Adipocyte (in vitro differentiated cells): ENCODE results near the gene FIBCD1.

ENCODE experiments used
- DNase-seq: peaks from one replicate; pipeline ENCODE4 v3.0.0-alpha.2; 2015; ENCODE audit warnings: low read depth
- H3K27me3 ChIP-seq: replicated peaks from 2 replicates; pipeline ENCODE4 v1.7.0; 2013; ENCODE audit warnings: mild to moderate bottlenecking, low read length, moderate library complexity; ENCODE audit not compliant: control insufficient read depth, insufficient read depth
- H3K36me3 ChIP-seq: 2 replicates; pipeline ENCODE4 v1.7.0; 2013; ENCODE audit warnings: low read length, mild to moderate bottlenecking, moderate library complexity; ENCODE audit not compliant: control insufficient read depth, insufficient read depth, severe bottlenecking
- H3K4me1 ChIP-seq: 2 replicates; pipeline ENCODE4 v1.7.0; 2013; ENCODE audit warnings: mild to moderate bottlenecking, low read length, moderate library complexity; ENCODE audit not compliant: control insufficient read depth, insufficient read depth
- H3K4me3 ChIP-seq: 2 replicates; pipeline ENCODE4 v1.7.0; 2013; ENCODE audit warnings: mild to moderate bottlenecking, low read length, moderate library complexity
- H3K9ac ChIP-seq: 2 replicates; pipeline ENCODE4 v1.7.0; 2013; ENCODE audit warnings: mild to moderate bottlenecking, low read length, moderate library complexity
- H3K9me3 ChIP-seq: 2 replicates; pipeline ENCODE4 v1.7.0; 2013; ENCODE audit warnings: mild to moderate bottlenecking, low read length, moderate library complexity; ENCODE audit not compliant: control insufficient read depth

Gene FIBCD1

GRCh38 chr9:130981756-130982137 is 42.7 kb upstream of the FIBCD1 start:
- H3K4me1 ChIP-seq: no peaks in the 10 kb centered on the region
- H3K9ac ChIP-seq: no peak overlapping the region
- DNase-seq: no peak
- H3K9me3 ChIP-seq: no peaks in the 10 kb centered on the region
- H3K27me3 ChIP-seq: peaks cover 58% of the 10 kb centered on the region
- no peaks in the 10 kb centered on the region for H3K36me3 ChIP-seq
- H3K4me3 ChIP-seq: no peak overlapping the region

GRCh38 chr9:130981002-130981755 is 42.1 kb upstream of the FIBCD1 start:
- no peak for DNase-seq
- no peaks in the 10 kb centered on the region for H3K4me1 ChIP-seq
- no peaks in the 10 kb centered on the region for H3K36me3 ChIP-seq
- peaks cover 57% of the 10 kb centered on the region for H3K27me3 ChIP-seq
- H3K9me3 ChIP-seq: no peaks in the 10 kb centered on the region
- no peak overlapping the region for H3K9ac ChIP-seq
- H3K4me3 ChIP-seq: no peak overlapping the region

GRCh38 chr9:130980526-130980925 is 41.5 kb upstream of the FIBCD1 start:
- Histone ChIP-seq H3K4me3 (no peak overlapping the region), H3K27me3 (peaks cover 59% of the 10 kb centered on the region), H3K9me3 (no peaks in the 10 kb centered on the region), H3K4me1 (no peaks in the 10 kb centered on the region), H3K9ac (no peak overlapping the region), H3K36me3 (no peaks in the 10 kb centered on the region)
- no peak for DNase-seq

- H3K4me1 ChIP-seq: no peaks in the 10 kb centered on the region
These were observed 40.7 kb upstream of the FIBCD1 start for GRCh38 chr9:130979591-130980385.

GRCh38 chr9:130977811-130978221 is 38.8 kb upstream of the FIBCD1 start:
- Histone ChIP-seq H3K9ac (no peak overlapping the region), H3K27me3 (peaks cover 69% of the 10 kb centered on the region), H3K9me3 (no peaks in the 10 kb centered on the region), H3K4me1 (no peaks in the 10 kb centered on the region), H3K36me3 (no peaks in the 10 kb centered on the region), H3K4me3 (no peak overlapping the region)
- DNase-seq: no peak

More at GRCh38 chr9:130979591-130980385, 40.7 kb upstream of the FIBCD1 start:
- no peak overlapping the region for H3K4me3 ChIP-seq
- peaks cover 62% of the 10 kb centered on the region for H3K27me3 ChIP-seq
- no peak for DNase-seq
- H3K9me3 ChIP-seq: no peaks in the 10 kb centered on the region
- no peaks in the 10 kb centered on the region for H3K36me3 ChIP-seq
- H3K9ac ChIP-seq: no peak overlapping the region

- Histone ChIP-seq H3K4me1 (no peaks in the 10 kb centered on the region), H3K36me3 (no peaks in the 10 kb centered on the region), H3K4me3 (no peak overlapping the region), H3K27me3 (peaks cover 74% of the 10 kb centered on the region), H3K9ac (no peak overlapping the region), H3K9me3 (no peaks in the 10 kb centered on the region)
- DNase-seq: no peak
These were observed 37.1 kb upstream of the FIBCD1 start for GRCh38 chr9:130975932-130976841.

- Histone ChIP-seq H3K27me3 (peaks cover 68% of the 10 kb centered on the region), H3K4me1 (no peaks in the 10 kb centered on the region), H3K9ac (no peak overlapping the region), H3K4me3 (no peak overlapping the region), H3K9me3 (no peaks in the 10 kb centered on the region), H3K36me3 (no peaks in the 10 kb centered on the region)
- DNase-seq: no peak
These were observed 36.1 kb upstream of the FIBCD1 start for GRCh38 chr9:130975156-130975555.

- Histone ChIP-seq H3K36me3 (no peaks in the 10 kb centered on the region), H3K4me1 (no peaks in the 10 kb centered on the region), H3K27me3 (peaks cover 64% of the 10 kb centered on the region), H3K9me3 (no peaks in the 10 kb centered on the region), H3K4me3 (no peak overlapping the region), H3K9ac (no peak overlapping the region)
- DNase-seq: no peak
These were observed 35.6 kb upstream of the FIBCD1 start for GRCh38 chr9:130974697-130975096.

GRCh38 chr9:130973686-130974281 is 34.7 kb upstream of the FIBCD1 start:
- no peak for DNase-seq
- no peak overlapping the region for H3K9ac ChIP-seq

GRCh38 chr9:130972957-130973685 is 34.1 kb upstream of the FIBCD1 start:
- H3K36me3 ChIP-seq: no peaks in the 10 kb centered on the region
- no peak overlapping the region for H3K4me3 ChIP-seq
- no peak for DNase-seq
- no peak overlapping the region for H3K9ac ChIP-seq
- no peaks in the 10 kb centered on the region for H3K4me1 ChIP-seq
- no peaks in the 10 kb centered on the region for H3K9me3 ChIP-seq
- H3K27me3 ChIP-seq: peaks cover 55% of the 10 kb centered on the region

More at GRCh38 chr9:130973686-130974281, 34.7 kb upstream of the FIBCD1 start:
- no peak overlapping the region for H3K4me3 ChIP-seq
- no peaks in the 10 kb centered on the region for H3K4me1 ChIP-seq
- H3K36me3 ChIP-seq: no peaks in the 10 kb centered on the region
- no peaks in the 10 kb centered on the region for H3K9me3 ChIP-seq
- peaks cover 59% of the 10 kb centered on the region for H3K27me3 ChIP-seq
